ENCODE measurements around the gene SCAPER. TPM values are rescaled to one million over a fixed set of nuclear protein-coding genes. Genes with fewer than 3 reads are reported as not detected.

Gene SCAPER
- total and polyA plus RNA-seq, 10 donors, result 3.9 to 53.3 (median 34.0) TPM

DNA sequence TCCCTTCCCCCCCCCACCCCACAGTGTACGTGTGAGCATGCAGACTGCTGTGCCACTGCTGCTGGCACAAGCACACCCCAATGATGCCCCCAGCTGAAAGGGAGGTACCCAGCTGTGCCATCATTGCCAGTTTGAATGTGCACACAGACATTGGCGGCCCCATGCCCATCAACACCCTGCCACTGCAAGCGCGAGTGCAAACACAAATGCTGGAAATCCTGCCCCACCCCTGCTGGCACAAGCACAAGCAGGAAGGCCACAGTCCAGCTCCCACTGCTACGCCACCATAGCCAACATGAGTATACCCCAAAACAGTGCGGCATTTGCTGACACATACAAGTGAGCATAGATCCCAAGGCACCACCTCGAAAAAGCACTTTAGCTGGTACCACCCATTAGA, 222.9 kb downstream of the SCAPER start:
- DNase-seq, result peak; percentile 72
- Histone ChIP-seq H3K4me3 (no peak overlapping the region), H3K27ac (no peak overlapping the region), H3K9me3 (peaks cover 0 to 12% (median under 1%) of the 10 kb centered on the region in 8 donors), H3K4me1 (no peaks in the 10 kb centered on the region), H3K27me3 (replicated peaks in 1 of 7) (no peaks in the 10 kb centered on the region), H3K36me3 (peaks cover 0 to 8% (median 0%) of the 10 kb centered on the region in 6 donors)
- TF ChIP-seq POLR2A (IDR thresholded peaks at IDR 0.05) (no peak), POLR2AphosphoS5 (IDR thresholded peaks at IDR 0.05) (peak; percentile 41 to 62 (median 44))
- WGBS, 5 donors, result 75 to 88% (median 86%) methylated on average over 6 to 7 of the region's 7 CpGs
- intact Hi-C loops (cut with DNase I; ENCODE audit: low total_unique reads), result no loop called here

DNA sequence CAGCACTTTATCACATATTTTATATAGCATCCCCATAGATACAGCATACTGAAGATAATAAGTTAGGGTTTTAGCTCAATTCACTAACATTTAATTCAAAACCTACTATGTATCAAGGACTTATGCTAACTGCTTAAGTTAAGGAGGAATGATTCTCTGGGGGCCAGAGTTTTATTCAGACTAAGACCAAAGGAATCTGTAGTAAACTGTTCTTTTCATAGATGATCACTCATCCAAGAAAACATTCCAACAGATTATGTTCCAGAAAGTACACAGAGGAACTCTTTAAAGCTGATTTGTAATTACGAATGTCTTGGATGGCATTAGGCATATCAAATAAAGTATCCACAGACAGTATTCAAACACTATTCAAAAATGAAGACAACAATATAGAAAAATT, 226.4 kb downstream of the SCAPER start:
- no peak overlapping the region for H3K4me3 ChIP-seq
- no peaks in the 10 kb centered on the region for H3K27me3 ChIP-seq (replicated peaks in 1 of 7)
- peaks cover 0 to 3% (median 0%) of the 10 kb centered on the region in 8 donors for H3K9me3 ChIP-seq
- no peak for DNase-seq
- intact Hi-C loops (cut with DNase I; ENCODE audit: low total_unique reads), result no loop called here
- peaks cover 0 to 8% (median 0%) of the 10 kb centered on the region in 6 donors for H3K36me3 ChIP-seq
- H3K27ac ChIP-seq, result no peak overlapping the region
- no peaks in the 10 kb centered on the region for H3K4me1 ChIP-seq
- no peak for TF ChIP-seq POLR2AphosphoS5 (IDR thresholded peaks at IDR 0.05)
- no peak for TF ChIP-seq POLR2A (IDR thresholded peaks at IDR 0.05)
- TF ChIP-seq, protein P1, sequence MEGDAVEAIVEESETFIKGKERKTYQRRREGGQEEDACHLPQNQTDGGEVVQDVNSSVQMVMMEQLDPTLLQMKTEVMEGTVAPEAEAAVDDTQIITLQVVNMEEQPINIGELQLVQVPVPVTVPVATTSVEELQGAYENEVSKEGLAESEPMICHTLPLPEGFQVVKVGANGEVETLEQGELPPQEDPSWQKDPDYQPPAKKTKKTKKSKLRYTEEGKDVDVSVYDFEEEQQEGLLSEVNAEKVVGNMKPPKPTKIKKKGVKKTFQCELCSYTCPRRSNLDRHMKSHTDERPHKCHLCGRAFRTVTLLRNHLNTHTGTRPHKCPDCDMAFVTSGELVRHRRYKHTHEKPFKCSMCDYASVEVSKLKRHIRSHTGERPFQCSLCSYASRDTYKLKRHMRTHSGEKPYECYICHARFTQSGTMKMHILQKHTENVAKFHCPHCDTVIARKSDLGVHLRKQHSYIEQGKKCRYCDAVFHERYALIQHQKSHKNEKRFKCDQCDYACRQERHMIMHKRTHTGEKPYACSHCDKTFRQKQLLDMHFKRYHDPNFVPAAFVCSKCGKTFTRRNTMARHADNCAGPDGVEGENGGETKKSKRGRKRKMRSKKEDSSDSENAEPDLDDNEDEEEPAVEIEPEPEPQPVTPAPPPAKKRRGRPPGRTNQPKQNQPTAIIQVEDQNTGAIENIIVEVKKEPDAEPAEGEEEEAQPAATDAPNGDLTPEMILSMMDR (IDR thresholded peaks at IDR 0.05 in 8 of 11, conservative IDR thresholded peaks at IDR 0.05 in 3 of 11), result no peak
- 75 to 96% (median 91%) methylated on average over 1 of the region's 1 CpG for WGBS, 5 donors

DNA sequence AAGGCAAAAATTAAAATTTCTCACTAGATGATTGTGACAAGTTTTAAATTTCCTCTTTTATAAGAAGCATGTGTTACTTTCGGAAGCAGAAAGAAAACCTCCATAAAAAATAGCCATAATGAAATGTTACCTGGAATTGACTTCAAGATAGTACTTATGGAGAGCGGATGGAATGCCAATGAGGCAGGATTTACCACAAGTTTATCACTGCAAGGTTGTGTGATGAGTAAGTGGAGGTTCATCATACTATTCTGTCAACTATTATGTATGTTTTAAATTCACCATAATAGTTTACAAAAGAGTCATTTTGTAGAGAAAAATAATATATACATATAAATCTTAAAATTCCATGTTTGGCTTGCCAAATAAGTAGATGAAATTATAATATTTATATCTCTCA, 230.3 kb downstream of the SCAPER start:
- no peaks in the 10 kb centered on the region for H3K4me1 ChIP-seq
- H3K27ac ChIP-seq, result no peak overlapping the region
- WGBS, 5 donors, result 96 to 100% (median 97%) methylated on average over 2 of the region's 2 CpGs
- intact Hi-C loops (cut with DNase I; ENCODE audit: low total_unique reads), result no loop called here
- no peak for DNase-seq
- H3K27me3 ChIP-seq (replicated peaks in 1 of 7), result no peaks in the 10 kb centered on the region
- TF ChIP-seq POLR2AphosphoS5 (IDR thresholded peaks at IDR 0.05) (no peak), POLR2A (IDR thresholded peaks at IDR 0.05) (no peak)
- TF ChIP-seq, protein P1 (IDR thresholded peaks at IDR 0.05 in 8 of 11, conservative IDR thresholded peaks at IDR 0.05 in 3 of 11), result no peak
- H3K4me3 ChIP-seq, result no peak overlapping the region
- no peaks in the 10 kb centered on the region for H3K9me3 ChIP-seq
- peaks cover 0 to 4% (median 0%) of the 10 kb centered on the region in 6 donors for H3K36me3 ChIP-seq

DNA sequence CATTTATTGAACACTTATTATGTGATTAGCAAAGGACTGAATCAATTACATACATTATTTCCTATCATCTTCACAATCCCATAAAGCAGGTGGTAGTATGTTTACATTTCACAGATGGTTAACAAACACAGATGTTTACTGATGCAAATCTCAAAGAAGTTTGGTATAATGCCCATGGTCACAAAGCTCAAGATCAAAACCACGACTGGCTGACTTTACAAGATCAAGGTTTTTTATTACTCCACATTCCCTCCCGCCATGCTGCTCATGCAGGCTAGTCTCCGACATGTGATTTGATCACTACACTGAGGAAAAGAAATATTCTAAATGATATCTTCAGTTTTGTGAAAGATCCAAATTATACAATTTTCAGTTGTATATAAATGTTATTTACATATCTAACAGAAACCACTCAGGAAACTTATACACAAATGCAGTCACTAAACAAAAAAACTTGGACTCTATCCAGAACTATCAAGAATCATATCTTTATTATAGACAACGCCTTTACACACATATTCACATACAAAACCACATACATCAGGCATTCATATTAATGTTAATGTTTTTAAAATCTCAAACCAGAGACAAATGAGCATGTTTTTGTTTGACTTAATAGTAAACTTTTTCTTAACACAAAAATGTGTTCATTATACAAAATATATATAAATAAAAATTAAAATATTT, 235.5 kb downstream of the SCAPER start:
- intact Hi-C loops (cut with DNase I; ENCODE audit: low total_unique reads), result no loop called here
- DNase-seq, result no peak
- H3K27me3 ChIP-seq (replicated peaks in 1 of 7), result no peaks in the 10 kb centered on the region
- WGBS, 5 donors, result 88 to 95% (median 93%) methylated on average over 4 of the region's 4 CpGs
- H3K4me3 ChIP-seq, result no peak overlapping the region
- peaks cover 0 to 8% (median 0%) of the 10 kb centered on the region in 6 donors for H3K36me3 ChIP-seq
- H3K27ac ChIP-seq, result no peak overlapping the region
- TF ChIP-seq POLR2AphosphoS5 (IDR thresholded peaks at IDR 0.05), result no peak
- TF ChIP-seq POLR2A (IDR thresholded peaks at IDR 0.05), result no peak
- TF ChIP-seq, protein P1 (IDR thresholded peaks at IDR 0.05 in 8 of 11, conservative IDR thresholded peaks at IDR 0.05 in 3 of 11), result no peak
- H3K4me1 ChIP-seq, result no peaks in the 10 kb centered on the region
- H3K9me3 ChIP-seq, result no peaks in the 10 kb centered on the region
